ENCODE measurements around the gene PDE2A.

PDE2A gene

GRCh38 chr11:72621008-72621610 lies 53.1 kb downstream of the PDE2A start:
- DNase-seq (ENCODE audit: insufficient read length, low spot score) (no peak), FAIRE-seq (no peak)

- no peak for FAIRE-seq
- DNase-seq (ENCODE audit: insufficient read length, low spot score) = no peak
Observed at GRCh38 chr11:72618803-72619202, 55.4 kb downstream of the PDE2A start.

- DNase-seq (ENCODE audit: insufficient read length, low spot score) (no peak), FAIRE-seq (no peak)
Observed at GRCh38 chr11:72617080-72617762, 57.0 kb downstream of the PDE2A start.

- FAIRE-seq = no peak
Observed at GRCh38 chr11:72616655-72617054, 57.6 kb downstream of the PDE2A start.

GRCh38 chr11:72615329-72615728 lies 58.9 kb downstream of the PDE2A start:
- DNase-seq (ENCODE audit: insufficient read length, low spot score) = no peak
- no peak for FAIRE-seq

More at GRCh38 chr11:72616655-72617054, 57.6 kb downstream of the PDE2A start:
- DNase-seq (ENCODE audit: insufficient read length, low spot score) = no peak

DNA sequence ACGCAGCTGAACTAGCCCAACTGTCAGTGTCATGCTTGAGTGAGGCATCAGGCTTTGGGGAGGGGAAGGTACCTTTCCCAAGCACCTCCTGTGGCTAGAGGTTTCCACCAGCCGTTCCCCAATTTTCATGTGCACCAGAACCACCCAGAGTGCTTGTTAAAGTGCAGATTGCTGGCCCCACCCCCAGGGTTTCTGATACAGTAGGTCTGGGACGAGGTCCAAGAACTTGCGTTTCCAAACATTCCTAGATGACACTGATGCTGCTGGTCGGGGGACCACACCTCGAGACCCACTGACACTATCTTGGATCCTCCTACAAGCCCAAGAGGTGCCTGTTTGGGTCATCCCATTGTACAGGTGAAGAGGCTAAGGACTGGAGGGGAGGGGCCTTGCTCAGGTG lies 59.8 kb downstream of the PDE2A start:
- no peak for FAIRE-seq
- no peak for DNase-seq (ENCODE audit: insufficient read length, low spot score)

GRCh38 chr11:72613977-72614376 lies 60.2 kb downstream of the PDE2A start:
- DNase-seq (ENCODE audit: insufficient read length, low spot score) = peak; percentile 54
- FAIRE-seq = no peak

DNA sequence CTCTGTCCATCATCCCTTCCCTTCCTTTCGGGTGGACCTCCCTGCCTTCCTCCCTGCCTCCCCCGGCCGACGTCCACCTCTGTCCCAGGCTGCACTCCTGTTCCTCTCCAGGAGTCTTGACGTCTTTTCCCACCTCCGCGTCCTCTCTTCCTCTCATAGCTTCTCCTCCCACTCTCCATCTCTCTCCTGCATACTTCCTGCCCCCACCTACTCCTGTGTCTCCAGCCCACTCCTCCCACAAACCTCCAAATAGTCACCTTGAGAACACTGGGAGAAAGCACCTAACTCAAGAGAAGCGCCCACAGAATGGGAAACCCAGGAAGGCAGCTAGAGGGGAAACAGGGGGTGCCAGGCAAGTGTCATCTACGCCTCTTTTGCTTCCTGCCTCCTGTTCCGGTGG lies 60.8 kb downstream of the PDE2A start:
- DNase-seq (ENCODE audit: insufficient read length, low spot score) = no peak
- no peak for FAIRE-seq

DNA sequence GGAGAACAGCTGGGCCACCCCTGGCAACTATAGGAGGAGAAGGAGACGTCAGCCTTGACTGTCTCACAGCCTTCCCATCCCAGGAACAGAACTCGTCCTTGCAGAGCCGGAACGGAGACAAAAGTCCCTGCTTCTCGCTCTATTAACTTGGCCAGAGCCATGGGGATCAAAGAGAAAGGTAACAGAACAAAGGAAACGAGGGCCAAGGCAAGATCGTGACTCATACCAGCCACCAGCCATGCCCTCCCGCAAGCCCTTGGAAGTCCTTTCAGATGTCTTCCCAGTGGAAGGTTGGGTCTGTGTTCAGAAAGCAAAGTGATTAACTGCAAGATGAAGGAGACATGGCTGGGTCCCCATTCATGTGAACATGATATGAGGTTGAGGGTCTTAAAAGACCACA lies 64.7 kb downstream of the PDE2A start:
- no peak for FAIRE-seq

DNA sequence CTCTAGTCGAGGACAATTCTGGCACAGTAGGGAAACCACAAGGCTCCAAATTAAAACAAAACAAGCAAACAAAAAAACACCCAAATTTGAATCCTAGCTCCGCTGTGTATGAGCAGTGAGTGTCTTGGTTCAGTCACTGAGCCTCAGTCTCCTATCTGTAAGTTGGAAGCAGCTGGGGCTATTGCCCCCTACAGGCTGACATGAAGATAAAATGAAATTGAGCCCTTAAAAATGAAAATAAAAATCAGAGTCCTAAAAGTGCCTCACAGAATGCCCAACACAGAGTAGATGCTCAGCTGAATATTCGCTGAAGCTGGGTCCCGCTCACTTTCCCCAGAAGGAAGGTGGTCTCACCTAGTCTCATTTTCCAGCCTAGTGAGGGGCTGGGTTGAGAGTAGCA lies 65.2 kb downstream of the PDE2A start:
- peak; percentile 35 for FAIRE-seq
- DNase-seq (ENCODE audit: insufficient read length, low spot score) = no peak

More for the DNA sequence above, 64.7 kb downstream of the PDE2A start:
- no peak for DNase-seq (ENCODE audit: insufficient read length, low spot score)

- no peak for FAIRE-seq
- DNase-seq (ENCODE audit: insufficient read length, low spot score) = no peak
Observed at GRCh38 chr11:72607496-72607895, 66.7 kb downstream of the PDE2A start.

DNA sequence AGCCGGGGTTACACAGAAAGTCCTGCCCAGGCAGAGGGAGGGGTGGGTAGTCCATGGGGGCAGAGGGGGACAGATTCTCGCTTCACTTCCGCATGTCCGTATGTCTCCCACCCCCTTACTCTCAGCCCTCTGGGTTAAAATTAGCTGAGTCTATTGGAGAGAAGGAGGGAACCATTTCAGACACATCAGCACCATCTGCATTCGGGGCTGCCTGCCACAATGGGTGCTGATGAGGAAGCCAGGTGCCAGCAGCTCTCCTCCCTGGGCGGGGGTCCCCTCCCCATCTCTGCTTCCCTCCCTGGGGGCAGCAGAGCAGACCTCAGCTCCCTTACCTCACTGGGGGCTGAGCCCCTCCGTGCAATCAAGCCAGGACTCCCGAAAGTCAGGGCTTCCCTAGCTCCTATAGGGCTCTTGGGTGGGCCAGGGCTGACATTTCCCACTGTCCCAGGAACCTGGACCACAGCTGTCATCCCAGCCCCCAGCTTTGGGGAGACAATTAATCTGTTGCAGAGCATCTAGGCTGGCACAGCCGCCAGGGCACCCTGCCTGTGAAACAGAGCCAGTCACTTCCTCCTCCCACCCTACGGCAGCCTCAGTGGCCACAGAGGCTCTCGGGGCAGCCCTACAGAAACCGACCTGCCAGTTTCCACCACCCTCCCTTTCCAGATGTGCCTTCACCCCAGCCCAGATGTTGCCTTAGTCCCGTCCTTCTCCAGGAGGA lies 67.3 kb downstream of the PDE2A start:
- DNase-seq (ENCODE audit: insufficient read length, low spot score) (no peak), FAIRE-seq (no peak)

- FAIRE-seq (no peak), DNase-seq (ENCODE audit: insufficient read length, low spot score) (no peak)
Observed at GRCh38 chr11:72605973-72606747, 68.1 kb downstream of the PDE2A start.

DNA sequence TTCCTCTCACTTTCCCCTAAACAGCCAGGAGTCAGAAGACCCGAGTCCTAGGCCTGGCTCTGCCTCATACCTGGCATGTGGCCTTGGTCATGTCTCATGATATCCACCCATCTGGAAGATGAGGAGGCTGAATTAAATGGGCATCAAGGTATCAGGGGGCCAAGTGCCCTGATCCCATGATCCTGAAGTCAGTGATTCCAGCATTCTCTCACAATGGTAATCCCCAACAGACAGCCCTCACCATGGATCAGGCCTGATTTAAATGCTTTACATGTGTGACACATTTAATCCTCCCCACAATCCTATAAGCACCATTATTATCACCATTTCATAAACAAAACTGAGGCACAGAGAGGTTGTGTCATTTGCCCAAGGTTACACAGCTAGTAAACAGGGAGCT lies 70.0 kb downstream of the PDE2A start:
- DNase-seq (ENCODE audit: insufficient read length, low spot score) (no peak), FAIRE-seq (no peak)

DNA sequence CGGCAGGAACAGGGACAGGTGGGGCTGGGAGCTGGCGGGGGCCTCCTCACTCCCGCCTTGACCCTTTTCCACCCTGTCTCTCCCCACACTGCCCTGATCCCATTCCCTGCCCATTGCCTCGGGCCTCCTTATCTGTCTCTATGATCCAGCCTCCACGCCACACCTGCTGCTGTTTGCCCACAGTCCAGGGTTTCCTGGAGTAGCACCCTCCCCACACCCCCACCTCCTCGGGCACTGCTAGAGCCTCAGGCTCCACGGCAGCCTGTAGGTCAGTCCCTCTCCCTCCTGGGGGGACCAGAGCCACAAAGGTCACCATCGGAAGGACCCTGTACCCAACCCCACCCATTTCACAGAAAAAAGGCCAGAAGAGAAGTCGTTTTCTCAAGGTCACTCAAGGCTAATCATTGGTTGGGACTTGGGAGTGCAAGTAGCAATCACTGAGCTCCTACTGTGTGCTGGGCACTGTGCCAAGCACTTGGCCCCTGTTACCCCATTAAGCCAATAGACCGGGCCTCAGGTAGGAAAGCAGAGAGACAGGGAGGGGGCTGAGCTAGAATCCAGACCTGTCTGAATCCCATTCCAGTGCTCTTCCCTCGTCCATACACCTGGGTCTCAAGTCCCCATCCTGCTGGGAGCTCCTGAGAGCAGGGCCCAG lies 71.8 kb downstream of the PDE2A start:
- DNase-seq (ENCODE audit: insufficient read length, low spot score) (no peak), FAIRE-seq (no peak)

DNA sequence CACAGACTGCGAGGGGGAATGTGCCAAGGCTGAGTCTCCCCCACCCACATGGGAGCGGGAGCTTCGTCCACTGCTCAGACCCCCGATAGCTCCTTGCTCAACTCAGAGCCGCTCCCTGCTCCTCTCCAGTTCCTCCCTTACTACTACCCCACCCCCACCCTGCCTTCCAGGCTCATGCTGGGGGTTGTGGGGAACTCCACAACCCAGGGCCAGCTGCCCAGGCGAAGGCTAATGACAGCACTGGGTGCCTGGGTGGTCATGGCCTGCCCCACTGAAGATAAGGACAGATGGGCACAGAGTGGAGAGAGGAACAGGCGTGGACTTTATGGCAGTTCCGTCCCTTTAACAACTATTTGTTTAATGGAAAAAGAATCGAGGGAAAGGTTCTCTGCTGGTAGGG lies 73.7 kb downstream of the PDE2A start:
- DNase-seq (ENCODE audit: insufficient read length, low spot score) = no peak
- FAIRE-seq = no peak

- DNase-seq (ENCODE audit: insufficient read length, low spot score) = no peak
- no peak for FAIRE-seq
Observed at GRCh38 chr11:72599325-72600117, 74.7 kb downstream of the PDE2A start.

GRCh38 chr11:72598906-72599305 lies 75.3 kb downstream of the PDE2A start:
- FAIRE-seq = no peak
- DNase-seq (ENCODE audit: insufficient read length, low spot score) = no peak

DNA sequence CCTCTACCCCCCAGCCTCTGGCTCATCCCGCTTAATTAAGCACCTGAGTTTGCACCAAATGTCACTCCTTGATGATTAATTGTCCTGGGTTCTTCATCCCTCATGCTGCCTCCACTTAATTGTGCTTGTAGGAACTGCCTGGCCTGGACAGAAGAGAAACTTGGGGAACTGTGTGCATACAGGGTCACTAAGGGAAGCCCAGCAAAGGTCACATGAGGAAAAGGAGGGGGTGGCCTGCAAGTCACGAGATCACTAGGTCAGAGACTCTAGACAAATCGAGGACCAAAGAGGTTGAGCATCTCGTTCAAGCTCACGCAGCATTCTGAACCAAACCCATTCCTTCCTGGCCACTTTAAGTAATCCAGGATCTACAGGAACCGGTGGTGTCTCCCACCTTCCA lies 75.8 kb downstream of the PDE2A start:
- DNase-seq (ENCODE audit: insufficient read length, low spot score) (no peak), FAIRE-seq (no peak)

DNA sequence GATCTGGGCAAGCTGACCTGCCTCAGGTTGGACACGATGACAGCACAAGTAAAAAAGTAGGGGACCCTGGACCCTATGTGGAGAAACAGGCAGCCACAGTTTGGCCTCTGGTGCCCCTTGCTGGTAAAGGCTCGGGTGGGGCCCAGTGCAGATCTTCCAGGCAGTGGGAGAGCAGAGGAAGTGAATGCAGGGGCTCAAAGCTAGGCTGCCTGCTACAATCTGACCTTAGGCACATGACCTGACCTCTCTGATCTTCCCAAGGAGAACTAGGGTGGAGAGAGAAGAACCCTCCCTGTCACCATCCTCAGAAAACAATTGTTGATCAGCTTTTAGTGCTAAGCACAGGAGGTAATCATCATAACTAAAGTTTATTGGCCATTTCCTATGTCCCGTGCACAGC lies 76.5 kb downstream of the PDE2A start:
- DNase-seq (ENCODE audit: insufficient read length, low spot score) (no peak), FAIRE-seq (no peak)
